GM21576 (cell line): ENCODE results near the gene HLA-DQA2.
"Not testable (repeated sequence)": the region's sequence is repeated elsewhere in the genome, so short reads cannot be mapped to it uniquely, and the experiment has no call there.

Experiments
- ATAC-seq: cut with Tn5 transposase; IDR thresholded peaks from one replicate; pipeline ENCODE4 v1.9.1; 2021; ENCODE audit warnings: mild to moderate bottlenecking, moderate library complexity; ENCODE audit not compliant: unreplicated experiment

HLA-DQA2 gene

DNA sequence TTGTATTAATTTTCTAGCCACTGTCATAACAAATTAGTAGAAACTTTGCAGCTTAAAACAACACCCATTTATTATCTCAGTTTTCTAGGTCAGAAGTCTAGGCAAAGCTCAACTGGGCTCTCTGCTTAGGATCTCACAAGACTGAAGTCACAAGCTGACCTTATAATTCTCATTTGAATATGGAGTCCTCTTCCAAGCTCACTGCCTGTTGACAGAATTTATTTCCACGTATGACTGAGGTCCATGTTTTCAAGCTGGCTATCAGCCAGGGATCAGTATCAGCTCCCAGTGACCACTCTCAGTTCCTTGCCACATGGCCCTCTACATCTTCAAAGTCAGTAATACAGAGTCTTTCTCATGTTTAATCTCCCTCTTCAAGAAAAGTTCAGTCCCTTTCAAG, 33.9 kb downstream of the HLA-DQA2 start:
- ATAC-seq, result no peak

DNA sequence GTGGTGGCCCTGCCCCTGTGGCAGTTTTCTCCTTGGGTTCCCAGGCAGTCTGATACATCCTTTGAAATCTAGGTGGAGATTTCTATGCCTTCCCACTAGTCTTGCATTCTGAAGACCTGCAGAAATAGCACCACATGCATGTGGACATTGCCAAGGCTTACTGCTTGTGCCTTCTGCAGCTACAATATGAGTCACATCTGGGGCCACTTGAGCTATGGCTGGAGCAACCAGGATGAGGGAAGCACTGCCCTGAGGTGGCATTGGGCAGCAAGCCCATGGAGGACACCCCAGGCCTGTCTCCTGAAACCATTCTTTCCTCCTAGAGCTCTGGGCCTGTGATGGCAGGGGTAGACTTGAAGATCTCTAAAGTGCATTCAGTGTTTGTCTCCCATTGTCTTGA, 37.8 kb downstream of the HLA-DQA2 start:
- no peak for ATAC-seq

GRCh38 chr6:32782923-32783322, 41.7 kb downstream of the HLA-DQA2 start:
- ATAC-seq, result not testable (repeated sequence)

- no peak for ATAC-seq
Measured at GRCh38 chr6:32785781-32786533, 44.8 kb downstream of the HLA-DQA2 start.

DNA sequence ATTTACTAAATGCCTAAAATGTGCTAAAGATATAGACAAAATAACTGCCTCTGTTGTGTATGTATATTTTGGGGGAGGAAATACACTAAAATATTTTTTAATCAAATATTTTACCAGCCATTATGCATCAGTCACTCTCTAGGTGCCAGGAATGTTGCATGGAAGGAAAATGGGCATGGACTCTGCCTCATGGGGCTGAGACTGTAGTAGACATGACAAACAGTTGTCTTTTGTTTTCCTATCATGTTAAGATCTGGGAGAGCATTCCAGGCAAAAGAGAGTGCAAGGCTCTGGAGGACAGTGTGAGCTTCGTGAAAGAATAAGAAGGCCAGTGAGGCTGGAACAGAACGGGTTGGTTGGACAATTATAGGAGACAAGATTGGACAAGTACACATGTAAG, 49.1 kb downstream of the HLA-DQA2 start:
- no peak for ATAC-seq

DNA sequence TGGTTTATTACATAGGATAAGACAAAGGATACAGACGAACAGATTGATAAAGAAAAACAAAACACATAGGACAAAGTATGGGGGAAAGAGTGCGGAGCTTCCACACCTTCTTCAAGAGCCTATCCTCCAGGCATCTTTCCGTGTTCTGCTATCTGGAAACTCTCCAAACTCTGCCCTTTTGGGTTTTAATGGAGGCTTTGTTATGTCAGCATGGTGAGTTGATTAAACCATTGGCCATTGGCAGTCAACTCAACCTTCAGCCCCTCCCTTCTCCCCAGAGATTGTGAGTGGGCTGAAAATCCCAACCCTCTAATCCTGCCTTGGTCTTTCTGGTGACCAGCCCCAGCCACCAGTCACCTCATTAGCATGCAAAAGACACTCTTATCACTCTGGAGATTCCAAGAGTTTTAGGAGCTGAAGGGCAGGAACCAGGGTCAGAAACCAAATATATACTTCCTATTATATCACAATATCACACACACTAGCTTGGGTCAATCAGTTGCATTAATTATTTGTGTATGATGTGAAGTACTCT, 51.8 kb downstream of the HLA-DQA2 start:
- ATAC-seq, result no peak

GRCh38 chr6:32794510-32794909, 53.3 kb downstream of the HLA-DQA2 start:
- ATAC-seq, result no peak
